Activated CD4-positive, alpha-beta T cell treated with anti-CD3 and anti-CD28 coated beads for 36 hours (primary cell): ENCODE results near the gene CYTL1. TPM values are rescaled to one million over a fixed set of nuclear protein-coding genes. Genes with fewer than 3 reads are reported as not detected.
A peak's percentile ranks its signal among the peaks of the same experiment; 100 is the strongest.
"Not testable (repeated sequence)": the region's sequence is repeated elsewhere in the genome, so short reads cannot be mapped to it uniquely, and the experiment has no call there.

Experiments
- ATAC-seq: fragments of 200-7000 bp; cut with Tn5 transposase; one replicate; pipeline ENCODE4 v1.10.0; 2021; ENCODE audit warnings: mild to moderate bottlenecking, moderate library complexity
- CTCF ChIA-PET: fragments of 350-600 bp; sonication (Branson Sonifier 250); formaldehyde crosslinking; loops from one replicate; lab custom pipeline; 2021; ENCODE audit warnings: antibody characterized with exemption; lab: Charles Lee
- POLR2A ChIA-PET: fragments of 350-600 bp; sonication (Branson Sonifier 250); formaldehyde crosslinking; loops from one replicate; lab custom pipeline; 2021; ENCODE audit warnings: antibody characterized with exemption, inconsistent platforms; lab: Charles Lee
- DNase-seq: peaks from one replicate; pipeline ENCODE4 v3.0.0-alpha.2; 2020
- H3K27ac Mint-ChIP-seq: one replicate; pipeline ENCODE4 v1.8.0; 2021; ENCODE audit warnings: mixed read lengths
- H3K27me3 Mint-ChIP-seq: one replicate; pipeline ENCODE4 v1.8.0; 2021; ENCODE audit warnings: mixed read lengths
- H3K36me3 Mint-ChIP-seq: one replicate; pipeline ENCODE4 v1.8.0; 2021; ENCODE audit warnings: low read depth, mixed read lengths
- H3K4me1 Mint-ChIP-seq: one replicate; pipeline ENCODE4 v1.8.0; 2021; ENCODE audit warnings: mixed read lengths
- H3K4me3 Mint-ChIP-seq: one replicate; pipeline ENCODE4 v1.8.0; 2021; ENCODE audit warnings: mild to moderate bottlenecking, moderate library complexity, mixed read lengths
- H3K9me3 Mint-ChIP-seq: one replicate; pipeline ENCODE4 v1.8.0; 2021; ENCODE audit warnings: low read depth, mixed read lengths
- intact Hi-C, 2 experiments: fragments of 100-400 bp; cut with DNase I in 1 of 2; cut with micrococcal nuclease in 1 of 2; formaldehyde crosslinking; loops; one replicate each; pipeline versions ENCODE4 v1.14.2 to v1.15.1; 2022 to 2024; cut with DNase I, micrococcal nuclease
- total RNA-seq, 2 experiments: library from RNA; stranded (reverse); gene quantifications; one replicate each; pipeline ENCODE4 v1.2.3, GENCODE V29; 2021

Gene CYTL1, protein sequence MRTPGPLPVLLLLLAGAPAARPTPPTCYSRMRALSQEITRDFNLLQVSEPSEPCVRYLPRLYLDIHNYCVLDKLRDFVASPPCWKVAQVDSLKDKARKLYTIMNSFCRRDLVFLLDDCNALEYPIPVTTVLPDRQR
- total RNA-seq, result not detected

DNA sequence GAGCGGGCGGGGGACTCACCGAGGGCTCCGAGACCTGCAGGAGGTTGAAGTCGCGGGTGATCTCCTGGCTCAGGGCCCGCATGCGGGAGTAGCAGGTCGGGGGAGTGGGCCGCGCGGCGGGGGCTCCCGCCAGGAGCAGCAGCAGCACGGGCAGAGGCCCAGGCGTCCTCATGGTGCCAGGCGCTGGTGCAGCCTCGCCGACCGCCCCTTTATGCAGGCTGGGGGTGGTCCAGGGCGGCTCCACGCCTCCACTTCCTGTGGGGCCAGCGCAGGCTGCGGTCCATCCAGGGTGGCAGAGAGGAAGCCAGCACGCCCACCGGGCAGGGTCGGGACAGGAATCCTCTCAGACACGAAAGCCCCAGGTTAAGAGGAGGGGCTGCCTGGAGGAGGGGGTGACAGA is at the start of gene CYTL1:
Gene CYTL1 (minus strand): TSS at position 185 of the 400 bp plus-strand sequence. CDS start 13 bp downstream, at position 172.
- ATAC-seq, result no peak

DNA sequence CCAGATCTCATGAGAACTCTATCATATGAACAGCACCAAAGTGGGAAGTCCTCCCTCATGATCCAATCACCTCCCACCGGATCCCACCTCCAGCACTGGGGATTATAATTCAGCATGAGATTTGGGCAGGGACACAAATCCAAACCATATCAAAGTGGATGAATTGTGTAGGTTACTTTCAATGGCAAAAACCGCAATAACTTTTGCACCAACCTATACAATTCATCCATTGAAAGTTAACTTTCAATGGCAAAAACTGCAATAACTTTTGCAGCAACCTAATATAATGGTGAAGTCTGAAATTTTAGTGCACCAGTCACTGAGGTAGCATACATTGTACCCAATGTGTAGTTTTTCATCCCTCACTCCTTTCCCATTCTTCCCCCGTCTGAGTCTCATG is 48.6 kb upstream of the CYTL1 start:
- Mint-ChIP-seq H3K4me3 (no peak overlapping the region), H3K27ac (no peak overlapping the region), H3K27me3 (no peaks in the 10 kb centered on the region), H3K9me3 (no peaks in the 10 kb centered on the region), H3K36me3 (no peaks in the 10 kb centered on the region), H3K4me1 (no peaks in the 10 kb centered on the region)
- CTCF ChIA-PET, result no interaction called here
- DNase-seq (no peak), ATAC-seq (no peak)
- POLR2A ChIA-PET, result no interaction called here
- intact Hi-C loops, result no loop called here

More for the DNA sequence above, at the start of gene CYTL1:
- Mint-ChIP-seq H3K4me3 (no peak within 1 kb of the TSS), H3K9me3 (no peaks in the 10 kb centered on the region), H3K27ac (no peak within 1 kb of the TSS), H3K27me3 (peaks cover 22% of the 10 kb centered on the region), H3K4me1 (peaks cover 2% of the 10 kb centered on the region), H3K36me3 (no peaks in the 10 kb centered on the region)
- intact Hi-C loops, result no loop called here
- DNase-seq, result peak; percentile 9
- ChIA-PET CTCF (no interaction called here), POLR2A (no interaction called here)

DNA sequence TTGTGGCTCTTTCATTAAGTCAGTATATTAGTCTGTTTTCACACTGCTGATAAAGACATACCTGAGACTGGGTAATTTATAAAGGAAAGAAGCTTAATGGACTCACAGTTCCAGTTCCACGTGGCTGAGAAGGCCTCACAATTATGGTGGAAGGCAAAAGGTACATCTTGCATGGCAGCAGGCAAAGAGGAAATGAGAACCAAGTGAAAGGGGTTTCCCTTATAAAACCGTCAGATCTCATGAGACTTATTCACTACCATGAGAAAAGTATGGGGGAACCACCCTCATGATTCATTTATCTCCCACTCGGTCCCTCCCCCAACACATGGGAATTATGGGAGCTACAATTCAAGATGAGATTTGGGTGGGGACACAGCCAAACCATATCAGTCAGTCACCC is 47.7 kb upstream of the CYTL1 start:
- H3K9me3 Mint-ChIP-seq, H3K27ac Mint-ChIP-seq, H3K4me3 Mint-ChIP-seq, H3K36me3 Mint-ChIP-seq, H3K4me1 Mint-ChIP-seq, DNase-seq, intact Hi-C loops, H3K27me3 Mint-ChIP-seq, ATAC-seq, POLR2A ChIA-PET: not testable (repeated sequence)
- CTCF ChIA-PET, result interaction anchor here (0.7 kb wide), 1 partner anchor 10 kb away, joined by 3 read pairs; no protein-coding TSS in a partner anchor

DNA sequence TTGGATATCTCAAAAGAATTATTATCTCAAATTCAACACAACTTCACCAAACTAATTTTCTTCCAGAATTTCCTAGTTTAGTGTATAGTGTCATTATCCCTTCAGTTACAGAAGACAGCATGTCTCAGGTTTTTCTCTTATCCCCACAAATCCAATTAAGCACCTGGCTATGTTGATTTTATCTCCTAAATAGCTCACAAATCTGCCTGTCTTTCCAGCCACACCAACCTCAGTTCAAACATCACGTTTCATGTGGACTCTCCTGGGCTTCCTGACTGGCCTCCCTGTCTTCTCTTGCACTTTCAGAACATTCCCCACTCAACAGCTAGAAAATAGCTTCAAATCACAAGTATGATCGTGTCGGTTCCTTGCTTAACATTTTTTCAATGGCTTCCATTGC is 46.8 kb upstream of the CYTL1 start:
- H3K4me3 Mint-ChIP-seq, result no peak overlapping the region
- H3K36me3 Mint-ChIP-seq, result no peaks in the 10 kb centered on the region
- no peaks in the 10 kb centered on the region for H3K4me1 Mint-ChIP-seq
- no peak overlapping the region for H3K27ac Mint-ChIP-seq
- intact Hi-C loops, result no loop called here
- DNase-seq, result no peak
- no peaks in the 10 kb centered on the region for H3K9me3 Mint-ChIP-seq
- no peak for ATAC-seq
- ChIA-PET POLR2A (interaction anchor here (0.6 kb wide), 1 partner anchor 552 kb away, joined by 3 read pairs; no protein-coding TSS in a partner anchor), CTCF (interaction anchor here (0.6 kb wide), 1 partner anchor 9 kb away, joined by 3 read pairs; no protein-coding TSS in a partner anchor)
- peaks cover 4% of the 10 kb centered on the region for H3K27me3 Mint-ChIP-seq

DNA sequence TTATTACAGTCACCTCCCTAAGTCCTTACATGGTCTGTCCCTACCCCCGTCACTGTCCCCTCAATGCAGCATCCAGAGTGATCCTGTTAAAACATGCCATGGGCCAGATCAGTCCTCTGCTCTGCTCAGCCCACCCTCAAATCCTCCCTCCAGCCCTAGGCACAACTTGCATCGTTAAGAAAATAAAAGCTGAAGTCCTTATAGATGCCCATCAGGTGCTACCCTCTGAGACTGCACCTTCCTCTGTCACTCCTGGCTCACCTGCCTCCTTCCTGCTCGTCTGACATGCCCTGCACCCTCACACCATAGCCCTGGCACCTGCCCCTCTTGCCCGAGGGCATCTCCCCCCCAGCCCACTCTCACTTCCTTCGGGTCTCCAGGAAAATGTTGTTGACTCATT is 36.2 kb upstream of the CYTL1 start:
- Mint-ChIP-seq H3K27ac (no peak overlapping the region), H3K27me3 (peaks cover 28% of the 10 kb centered on the region), H3K4me1 (peaks cover 8% of the 10 kb centered on the region), H3K9me3 (peaks cover 1% of the 10 kb centered on the region), H3K36me3 (no peaks in the 10 kb centered on the region), H3K4me3 (no peak overlapping the region)
- CTCF ChIA-PET, result no interaction called here
- DNase-seq (no peak), ATAC-seq (no peak)
- intact Hi-C loops, result no loop called here
- POLR2A ChIA-PET, result no interaction called here

DNA sequence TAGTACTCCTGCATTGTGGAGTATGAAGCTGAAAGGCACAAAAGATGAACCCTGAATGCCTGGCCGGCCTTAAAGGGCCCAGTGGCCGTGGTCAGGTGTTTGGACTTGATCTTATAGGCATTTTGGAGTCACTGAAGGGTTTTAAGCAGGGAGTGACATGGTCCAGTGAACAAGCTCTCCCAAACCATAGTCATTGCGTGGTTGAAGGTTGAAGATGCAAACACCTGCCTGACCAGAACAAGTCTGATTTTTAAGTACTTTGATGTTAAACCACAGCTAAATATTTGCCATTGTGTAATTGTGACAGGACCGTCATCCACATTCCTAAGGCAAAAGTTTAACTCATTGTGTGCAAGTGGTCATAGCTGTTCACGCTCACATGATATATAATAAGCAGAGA is 35.3 kb upstream of the CYTL1 start:
- ChIA-PET POLR2A (no interaction called here), CTCF (no interaction called here)
- intact Hi-C loops, result no loop called here
- H3K9me3 Mint-ChIP-seq, result no peaks in the 10 kb centered on the region
- DNase-seq, result no peak
- ATAC-seq, result no peak
- H3K27me3 Mint-ChIP-seq, result peaks cover 33% of the 10 kb centered on the region
- peaks cover 10% of the 10 kb centered on the region for H3K4me1 Mint-ChIP-seq
- H3K4me3 Mint-ChIP-seq, result no peak overlapping the region
- no peak overlapping the region for H3K27ac Mint-ChIP-seq
- no peaks in the 10 kb centered on the region for H3K36me3 Mint-ChIP-seq

DNA sequence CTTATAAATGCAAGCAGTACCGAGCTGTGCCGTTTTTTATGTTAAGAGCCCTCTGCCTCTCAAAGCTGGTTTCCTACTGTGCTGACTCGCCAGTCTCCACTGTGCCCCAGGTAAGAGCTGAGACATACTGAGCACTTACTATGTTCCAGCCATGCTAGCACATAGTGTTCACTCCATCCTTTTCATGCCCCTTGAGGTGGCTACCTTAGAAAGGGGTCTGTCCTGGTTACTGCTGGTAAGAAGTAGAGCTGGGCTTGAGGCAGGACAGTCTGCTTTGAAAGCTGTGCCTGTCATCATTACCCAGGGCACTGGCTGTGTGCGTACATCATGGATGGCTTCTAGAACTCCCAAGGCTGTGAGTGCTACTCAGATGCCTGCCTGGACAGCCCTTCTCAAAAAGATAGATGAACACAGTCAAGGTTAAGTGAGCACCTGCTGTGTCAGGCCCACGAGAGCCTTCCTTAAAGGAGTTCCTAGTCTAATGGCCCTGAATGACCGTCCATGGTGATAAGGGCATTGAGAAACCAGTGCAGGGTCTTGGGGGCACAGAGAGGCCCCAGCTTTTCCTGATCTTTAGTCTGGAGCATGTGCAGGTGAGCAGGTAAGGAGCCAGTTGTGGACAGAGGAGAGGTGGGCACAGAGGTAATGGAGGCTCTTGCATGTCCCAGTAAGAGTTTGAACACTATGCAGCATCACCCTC is 33.6 kb upstream of the CYTL1 start:
- peaks cover 37% of the 10 kb centered on the region for H3K27me3 Mint-ChIP-seq
- ATAC-seq (no peak), DNase-seq (no peak)
- intact Hi-C loops, result no loop called here
- POLR2A ChIA-PET, result no interaction called here
- H3K36me3 Mint-ChIP-seq, result no peaks in the 10 kb centered on the region
- peaks cover 10% of the 10 kb centered on the region for H3K4me1 Mint-ChIP-seq
- CTCF ChIA-PET, result no interaction called here
- H3K4me3 Mint-ChIP-seq, result no peak overlapping the region
- H3K9me3 Mint-ChIP-seq, result no peaks in the 10 kb centered on the region
- no peak overlapping the region for H3K27ac Mint-ChIP-seq

DNA sequence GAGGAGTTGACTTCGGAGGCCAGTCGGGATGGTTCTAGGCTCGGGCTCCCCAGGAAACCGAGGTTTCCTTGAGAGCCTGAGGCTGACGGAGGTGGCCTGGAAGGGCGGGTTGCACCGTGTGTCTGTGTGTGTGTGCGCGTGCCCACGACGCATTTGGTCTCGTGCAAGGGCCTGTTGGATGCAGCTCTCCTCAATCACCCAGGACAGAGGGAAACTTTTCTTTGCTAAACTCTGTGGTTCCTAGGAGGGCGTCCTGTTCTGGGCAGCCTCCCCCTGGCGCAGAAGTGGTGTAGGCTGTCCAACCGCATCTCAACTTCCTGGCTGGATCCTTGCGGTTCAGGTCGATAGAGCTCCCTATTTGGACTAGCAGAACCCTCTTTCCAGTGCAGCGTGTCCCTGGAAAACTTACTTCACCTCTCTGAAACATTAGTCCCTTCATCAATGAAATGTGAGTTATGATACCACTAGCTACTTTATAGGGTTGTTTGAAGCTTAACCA is 33.0 kb upstream of the CYTL1 start:
- H3K27ac Mint-ChIP-seq, result no peak overlapping the region
- ATAC-seq, result no peak
- no peaks in the 10 kb centered on the region for H3K36me3 Mint-ChIP-seq
- H3K4me1 Mint-ChIP-seq, result peaks cover 10% of the 10 kb centered on the region
- ChIA-PET CTCF (no interaction called here), POLR2A (no interaction called here)
- H3K27me3 Mint-ChIP-seq, result peaks cover 42% of the 10 kb centered on the region
- no peaks in the 10 kb centered on the region for H3K9me3 Mint-ChIP-seq
- intact Hi-C loops, result no loop called here
- no peak for DNase-seq
- H3K4me3 Mint-ChIP-seq, result peak overlapping the region; percentile 4

DNA sequence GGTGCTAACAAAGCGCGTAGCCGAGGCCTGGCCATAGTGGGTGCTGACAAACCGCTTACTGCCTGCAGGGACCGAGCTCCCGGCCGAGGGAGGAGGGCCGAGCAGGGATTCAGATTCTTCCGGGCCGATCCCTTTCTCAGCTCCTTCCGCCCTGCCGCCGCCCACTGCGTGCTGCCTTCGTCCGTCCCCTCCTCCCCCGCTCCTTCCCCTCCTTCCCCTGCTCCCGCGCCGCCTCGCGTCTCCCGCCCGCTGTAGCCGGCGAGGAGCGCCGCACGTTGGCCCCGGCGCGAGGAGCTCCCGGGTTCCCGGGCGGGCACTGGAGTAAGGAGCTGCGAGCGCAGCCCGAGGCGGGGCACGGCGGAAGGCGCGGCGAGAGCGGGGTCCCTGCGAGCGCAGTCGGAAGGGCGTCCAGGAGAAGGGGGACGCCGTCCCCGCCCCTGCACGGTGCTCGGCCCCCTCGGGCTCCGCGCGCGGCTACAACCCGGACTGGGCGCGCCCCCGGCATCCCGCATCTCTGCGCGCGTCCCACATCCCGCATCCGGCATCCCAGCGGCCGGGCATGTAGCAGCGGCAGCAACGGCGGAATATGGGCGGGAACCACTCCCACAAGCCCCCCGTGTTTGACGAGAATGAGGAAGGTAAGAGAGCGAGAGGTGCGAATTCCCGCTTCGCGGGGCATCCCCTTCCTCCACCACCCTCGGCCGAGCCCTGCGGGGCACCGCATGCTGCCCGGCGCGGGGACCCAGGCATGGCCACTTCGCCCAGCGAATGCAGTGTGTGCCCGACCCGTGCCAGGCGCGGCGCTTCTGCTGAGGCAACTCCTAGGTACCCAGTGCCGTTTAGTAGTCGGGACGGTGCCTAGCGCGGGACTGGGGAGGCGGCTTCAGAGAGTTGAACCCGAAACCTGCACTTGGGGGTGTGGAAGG is 32.3 kb upstream of the CYTL1 start, which contains the start of gene STK32B:
Gene STK32B (plus strand): TSS at position 203 of the 926 bp plus-strand sequence.
- H3K27me3 Mint-ChIP-seq, result peaks cover 45% of the 10 kb centered on the region
- CTCF ChIA-PET, result interaction anchor here (0.8 kb wide), 1 partner anchor 761 kb away, joined by 3 read pairs; no protein-coding TSS in a partner anchor
- intact Hi-C loops, result loop anchor here (2.0 kb wide), 2 partner anchors 325 to 761 kb away; no protein-coding TSS in a partner anchor

DNA sequence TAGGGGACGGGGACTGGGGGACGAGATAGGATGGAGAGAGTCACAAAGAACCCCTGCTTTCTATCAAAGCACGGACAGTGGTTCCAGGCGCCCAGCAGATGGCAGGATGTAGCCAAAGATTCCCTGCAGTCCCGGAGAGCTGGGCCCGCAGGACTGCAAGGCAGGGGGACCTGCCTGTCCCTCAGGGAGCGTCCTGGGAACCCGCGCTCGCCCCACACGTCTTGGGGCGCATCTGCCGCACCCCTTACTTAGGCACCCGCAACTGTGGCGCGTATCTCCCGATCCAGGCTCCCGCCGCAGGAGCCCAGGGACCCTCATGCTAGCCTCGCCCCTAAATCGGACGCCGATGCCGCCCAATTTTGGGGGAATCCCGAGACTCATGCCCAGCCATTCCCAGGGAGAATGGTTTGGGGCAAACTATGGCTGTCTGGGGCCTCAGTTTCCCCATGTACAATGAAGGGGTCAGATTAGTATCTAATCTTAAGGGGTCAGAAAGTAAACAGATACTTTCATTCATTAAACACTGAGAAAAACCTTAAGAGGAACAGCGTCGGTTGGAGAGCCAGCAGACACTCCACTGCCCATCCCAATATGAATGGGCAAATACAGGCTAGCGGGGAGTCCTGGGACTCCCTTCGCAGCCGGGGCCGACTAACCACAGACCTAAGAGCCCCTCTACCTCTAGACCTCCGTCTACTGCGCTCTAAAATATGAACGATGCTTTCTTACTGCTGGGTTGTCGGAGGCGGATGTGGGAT is 31.4 kb upstream of the CYTL1 start:
- Mint-ChIP-seq H3K27me3 (peaks cover 46% of the 10 kb centered on the region), H3K36me3 (no peaks in the 10 kb centered on the region), H3K4me3 (peak overlapping the region; percentile 63), H3K9me3 (no peaks in the 10 kb centered on the region), H3K27ac (peak overlapping the region; percentile 12), H3K4me1 (peaks cover 10% of the 10 kb centered on the region)
- DNase-seq, result peak; percentile 70
- POLR2A ChIA-PET, result no interaction called here
- CTCF ChIA-PET, result interaction anchor here (0.6 kb wide), 1 partner anchor 744 kb away, joined by 3 read pairs; no protein-coding TSS in a partner anchor
- intact Hi-C loops, result loop anchor here (1.0 to 2.0 kb wide), 3 partner anchors 326 to 762 kb away; no protein-coding TSS in a partner anchor
- peak; percentile 77 for ATAC-seq

More for the DNA sequence above, 32.3 kb upstream of the CYTL1 start, which contains the start of gene STK32B:
- DNase-seq (peak; percentile 48), ATAC-seq (peak; percentile 36)
- no peaks in the 10 kb centered on the region for H3K9me3 Mint-ChIP-seq
- POLR2A ChIA-PET, result no interaction called here
- H3K4me1 Mint-ChIP-seq, result peaks cover 10% of the 10 kb centered on the region
- peak within 1 kb of the TSS; percentile 63 for H3K4me3 Mint-ChIP-seq
- peak within 1 kb of the TSS; percentile 12 for H3K27ac Mint-ChIP-seq
- no peaks in the 10 kb centered on the region for H3K36me3 Mint-ChIP-seq
